Lower leg skin (tissue), 4 donors: ENCODE measurements around the gene NTM. TPM values are rescaled to one million over a fixed set of nuclear protein-coding genes. Genes with fewer than 3 reads are reported as not detected.
"Not testable (repeated sequence)": the region's sequence is repeated elsewhere in the genome, so short reads cannot be mapped to it uniquely, and the experiment has no call there.

ENCODE experiments used
- DNase-seq, 2 donors: peaks; one replicate each; pipeline ENCODE4 v3.0.0-alpha.2; 2019; ENCODE audit warnings: low spot score in 2 of 2
- H3K4me3 ChIP-seq: fragments of 200-600 bp; sonication (generic); 2 replicates; pipeline ENCODE4 v1.5.1; 2017; ENCODE audit warnings: mild to moderate bottlenecking, low read depth; ENCODE audit not compliant: poor library complexity, severe bottlenecking
- POLR2A ChIP-seq, 2 donors: fragments of 450-650 bp; IDR thresholded peaks; one replicate each; pipeline ENCODE4 v1.6.1; 2016 to 2017; ENCODE audit warnings: antibody characterized with exemption in 2 of 2, mild to moderate bottlenecking in 1 of 2, moderate library complexity in 1 of 2
- WGBS, 2 donors: methylation state at CpG; one replicate each; pipeline ENCODE4 v1.1.5; 2018; 5-methylcytosine and 5-hydroxymethylcytosine counted together
- intact Hi-C: fragments of 100-400 bp; cut with DNase I; formaldehyde crosslinking; loops from one replicate; pipeline ENCODE4 v1.15.0; 2023; ENCODE audit warnings: low total_unique reads
- total RNA-seq, 4 donors: library from RNA; depleted of rRNA; stranded (reverse); fragments of >200 nt; gene quantifications; one replicate each; pipeline ENCODE4 v1.1.0, GENCODE V29; 2016
- TF ChIP-seq, protein P1 (sequence below), 3 donors: fragments of 450-650 bp; IDR thresholded peaks; one replicate each; pipeline ENCODE4 v1.5.1; 2016; ENCODE audit warnings: antibody characterized with exemption in 3 of 3, mild to moderate bottlenecking in 3 of 3, moderate library complexity in 2 of 3

The NTM gene
- total RNA-seq, 4 donors from 2014 or later: 2.8 to 5.7 (median 4.9) TPM

- WGBS, 2 donors: 22 to 57% methylated on average over 3 of the region's 3 CpGs
- TF ChIP-seq, protein P1, sequence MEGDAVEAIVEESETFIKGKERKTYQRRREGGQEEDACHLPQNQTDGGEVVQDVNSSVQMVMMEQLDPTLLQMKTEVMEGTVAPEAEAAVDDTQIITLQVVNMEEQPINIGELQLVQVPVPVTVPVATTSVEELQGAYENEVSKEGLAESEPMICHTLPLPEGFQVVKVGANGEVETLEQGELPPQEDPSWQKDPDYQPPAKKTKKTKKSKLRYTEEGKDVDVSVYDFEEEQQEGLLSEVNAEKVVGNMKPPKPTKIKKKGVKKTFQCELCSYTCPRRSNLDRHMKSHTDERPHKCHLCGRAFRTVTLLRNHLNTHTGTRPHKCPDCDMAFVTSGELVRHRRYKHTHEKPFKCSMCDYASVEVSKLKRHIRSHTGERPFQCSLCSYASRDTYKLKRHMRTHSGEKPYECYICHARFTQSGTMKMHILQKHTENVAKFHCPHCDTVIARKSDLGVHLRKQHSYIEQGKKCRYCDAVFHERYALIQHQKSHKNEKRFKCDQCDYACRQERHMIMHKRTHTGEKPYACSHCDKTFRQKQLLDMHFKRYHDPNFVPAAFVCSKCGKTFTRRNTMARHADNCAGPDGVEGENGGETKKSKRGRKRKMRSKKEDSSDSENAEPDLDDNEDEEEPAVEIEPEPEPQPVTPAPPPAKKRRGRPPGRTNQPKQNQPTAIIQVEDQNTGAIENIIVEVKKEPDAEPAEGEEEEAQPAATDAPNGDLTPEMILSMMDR (IDR thresholded peaks at IDR 0.05): no peak
- TF ChIP-seq POLR2A (IDR thresholded peaks at IDR 0.05): no peak
- intact Hi-C loops: no loop called here
- no peak for DNase-seq
- no peak overlapping the region for H3K4me3 ChIP-seq
These were observed 115.7 kb downstream of the NTM start for GRCh38 chr11:131486100-131486499.

DNA sequence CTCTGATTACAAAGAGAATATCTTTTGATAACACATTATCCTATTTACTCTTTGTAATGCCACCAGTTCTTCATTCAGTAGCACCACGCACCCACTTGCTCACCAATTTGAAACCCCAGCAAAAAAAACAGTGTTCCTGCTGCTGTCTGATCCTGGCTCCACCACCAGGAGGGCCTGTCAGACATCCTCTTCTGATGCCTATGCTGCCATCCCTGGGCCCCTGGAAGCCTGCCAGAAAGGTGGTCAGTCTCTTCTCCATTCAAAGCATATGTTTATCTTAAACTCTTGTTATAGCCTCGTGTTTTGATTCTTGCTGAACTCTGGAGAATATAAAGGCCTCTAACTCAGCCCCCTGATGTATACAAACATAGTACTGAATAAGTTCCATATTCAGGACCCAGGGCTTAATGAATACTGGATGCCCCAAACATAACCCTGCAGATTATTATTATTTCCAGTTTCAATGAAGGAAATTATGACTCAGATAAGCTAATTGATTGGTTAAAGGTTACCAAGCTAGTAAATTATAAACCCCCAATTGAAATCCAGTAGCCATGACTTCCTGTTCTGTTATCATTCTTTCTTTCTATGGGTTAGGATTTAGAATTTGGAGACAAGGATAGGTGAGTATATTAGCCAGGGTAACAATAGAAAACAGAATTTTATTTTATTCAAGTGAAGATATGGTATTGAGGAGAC lies 116.7 kb downstream of the NTM start:
- no peak overlapping the region for H3K4me3 ChIP-seq
- WGBS, 2 donors: 71% methylated on average over 2 of the region's 2 CpGs
- no peak for DNase-seq
- TF ChIP-seq, protein P1 (IDR thresholded peaks at IDR 0.05): no peak
- no peak for TF ChIP-seq POLR2A (IDR thresholded peaks at IDR 0.05)
- intact Hi-C loops: no loop called here

DNA sequence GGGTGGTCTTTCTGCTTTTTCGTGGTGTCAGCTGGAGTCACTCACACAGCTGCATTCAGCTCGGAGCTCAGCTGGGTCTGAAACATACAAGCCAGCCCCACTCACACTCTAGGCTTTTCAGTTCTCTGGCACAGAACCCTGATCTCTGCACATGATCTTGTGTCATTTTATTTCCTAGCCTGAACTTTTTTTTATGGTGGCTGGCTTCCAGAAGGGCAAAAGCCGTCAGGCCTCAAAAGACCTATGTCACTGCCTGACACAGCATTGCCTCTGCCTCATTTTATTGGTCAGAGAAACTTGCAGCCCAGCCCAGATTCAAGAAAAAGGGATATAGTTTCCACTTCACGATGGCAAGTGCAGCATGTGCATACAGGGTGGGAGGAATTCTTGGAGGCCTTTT lies 117.8 kb downstream of the NTM start:
- H3K4me3 ChIP-seq: no peak overlapping the region
- TF ChIP-seq POLR2A (IDR thresholded peaks at IDR 0.05): no peak
- TF ChIP-seq, protein P1 (IDR thresholded peaks at IDR 0.05): no peak
- intact Hi-C loops: no loop called here
- peak in 1 of 2 donors; percentile 29 for DNase-seq
- WGBS, 2 donors: 56 to 66% methylated on average over 4 of the region's 4 CpGs

GRCh38 chr11:131491503-131491902 lies 121.1 kb downstream of the NTM start:
- no peak for TF ChIP-seq POLR2A (IDR thresholded peaks at IDR 0.05)
- TF ChIP-seq, protein P1 (IDR thresholded peaks at IDR 0.05): no peak
- 57 to 58% methylated on average over 4 of the region's 4 CpGs for WGBS, 2 donors
- intact Hi-C loops: no loop called here
- DNase-seq: no peak
- H3K4me3 ChIP-seq: no peak overlapping the region

GRCh38 chr11:131495423-131495822 lies 125.0 kb downstream of the NTM start:
- peak in 1 of 2 donors; percentile 55 for DNase-seq
- 34 to 35% methylated on average over 6 of the region's 6 CpGs for WGBS, 2 donors
- H3K4me3 ChIP-seq: no peak overlapping the region
- intact Hi-C loops: no loop called here
- no peak for TF ChIP-seq POLR2A (IDR thresholded peaks at IDR 0.05)
- TF ChIP-seq, protein P1 (IDR thresholded peaks at IDR 0.05): no peak

GRCh38 chr11:131497686-131498085 lies 127.3 kb downstream of the NTM start:
- DNase-seq, H3K4me3 ChIP-seq, intact Hi-C loops: not testable (repeated sequence)
- 81 to 85% methylated on average over 5 of the region's 5 CpGs for WGBS, 2 donors
